Measurements from ENCODE around the gene PRCP. TPM values are rescaled to one million over a fixed set of nuclear protein-coding genes. Genes with fewer than 3 reads are reported as not detected.

The PRCP gene
- total RNA-seq, 1 donor from 2014 or later, result 68.8 TPM

GRCh38 chr11:82776377-82776776 is 123.9 kb downstream of the PRCP start:
- no peak for DNase-seq

GRCh38 chr11:82775736-82776346 is 124.4 kb downstream of the PRCP start:
- no peak for DNase-seq

GRCh38 chr11:82775218-82775617 is 125.0 kb downstream of the PRCP start:
- DNase-seq, result no peak

Other genes starting within 250 kb of the PRCP start
- gene FAM181B, start 166.6 kb downstream of the PRCP start, total RNA-seq, result 0.49 TPM
- gene DDIAS, start 1.3 kb upstream of the PRCP start, total RNA-seq, result 3.3 TPM
- 22.4 TPM for gene RAB30, start 171.5 kb upstream of the PRCP start, total RNA-seq

Data from skin of body (tissue), 2 donors.